GM23248 (cell line): ENCODE measurements around the gene CMIP. TPM values are rescaled to one million over a fixed set of nuclear protein-coding genes. Genes with fewer than 3 reads are reported as not detected.

Source experiments
- DNase-seq: peaks from one replicate; pipeline ENCODE4 v3.0.0-alpha.2; 2015
- H2AFZ ChIP-seq: fragments of 200-600 bp; sonication (generic); 2 replicates; pipeline ENCODE4 v1.6.1; 2016; ENCODE audit warnings: antibody characterized with exemption
- H3F3A ChIP-seq: fragments of 200-600 bp; sonication (generic); 2 replicates; pipeline ENCODE4 v1.6.1; 2016; ENCODE audit warnings: mild to moderate bottlenecking, antibody characterized with exemption, mixed run types; ENCODE audit not compliant: insufficient read depth
- H3K27ac ChIP-seq: fragments of 200-600 bp; sonication (generic); 2 replicates; pipeline ENCODE4 v1.5.1; 2016; ENCODE audit warnings: mild to moderate bottlenecking
- H3K27me3 ChIP-seq: fragments of 200-600 bp; sonication (generic); replicated peaks from 2 replicates; pipeline ENCODE4 v1.6.1; 2016; ENCODE audit warnings: mild to moderate bottlenecking; ENCODE audit not compliant: insufficient read depth
- H3K36me3 ChIP-seq: fragments of 200-600 bp; sonication (generic); 2 replicates; pipeline ENCODE4 v1.6.1; 2016; ENCODE audit warnings: low read depth, mild to moderate bottlenecking
- H3K4me1 ChIP-seq: fragments of 200-600 bp; sonication (generic); 2 replicates; pipeline ENCODE4 v1.6.1; 2016; ENCODE audit warnings: mild to moderate bottlenecking; ENCODE audit not compliant: insufficient read depth
- H3K4me2 ChIP-seq: fragments of 200-600 bp; sonication (generic); one replicate; pipeline ENCODE4 v1.6.1; 2016; ENCODE audit warnings: mild to moderate bottlenecking; ENCODE audit not compliant: unreplicated experiment
- H3K4me3 ChIP-seq: fragments of 200-600 bp; sonication (generic); 2 replicates; pipeline ENCODE4 v1.5.1; 2016; ENCODE audit warnings: mild to moderate bottlenecking
- H3K79me2 ChIP-seq: fragments of 200-600 bp; sonication (generic); 2 replicates; pipeline ENCODE4 v1.6.1; 2016; ENCODE audit warnings: mild to moderate bottlenecking; ENCODE audit not compliant: insufficient read depth
- H3K9ac ChIP-seq: fragments of 200-600 bp; sonication (generic); 2 replicates; pipeline ENCODE4 v1.6.1; 2016; ENCODE audit warnings: mild to moderate bottlenecking
- H3K9me2 ChIP-seq: fragments of 200-600 bp; sonication (generic); 2 replicates; pipeline ENCODE4 v1.6.1; 2016; ENCODE audit warnings: mixed run types, mild to moderate bottlenecking, moderate library complexity; ENCODE audit not compliant: insufficient read depth
- H3K9me3 ChIP-seq: fragments of 200-600 bp; sonication (generic); one replicate; pipeline ENCODE4 v1.6.1; 2017; ENCODE audit warnings: low read depth
- H4K20me1 ChIP-seq: fragments of 200-600 bp; sonication (generic); 2 replicates; pipeline ENCODE4 v1.6.0; 2016; ENCODE audit not compliant: insufficient read depth
- EZH2 ChIP-seq: fragments of 200-600 bp; sonication (generic); IDR thresholded peaks from 2 replicates; pipeline ENCODE4 v1.6.1; 2018; ENCODE audit warnings: antibody characterized with exemption, mild to moderate bottlenecking; ENCODE audit not compliant: insufficient read depth, poor library complexity, severe bottlenecking
- EZH2phosphoT487 ChIP-seq: fragments of 200-600 bp; sonication (generic); IDR thresholded peaks from 2 replicates; pipeline ENCODE4 v1.6.1; 2018; ENCODE audit warnings: antibody characterized with exemption, moderate library complexity, mild to moderate bottlenecking, low read depth; ENCODE audit not compliant: insufficient read depth
- WGBS, 2 experiments: methylation state at CpG; one replicate each; pipeline ENCODE4 v1.1.6; 2015 to 2017; ENCODE audit warnings: low lambda C conversion rate in 2 of 2, low coverage in 1 of 2; ENCODE audit errors: missing lambda C conversion rate in 2 of 2; 5-methylcytosine and 5-hydroxymethylcytosine counted together
- in situ Hi-C: fragments of 300-500 bp; cut with MboI; formaldehyde crosslinking; loops from 2 replicates; pipeline ENCODE4 v1.15.0; 2020
- polyA plus RNA-seq: library from polyadenylated mRNA; unstranded; fragments of >200 nt; fragmentation: Nextera tagmentation; extraction: Ambion mirVana; gene quantifications from 2 replicates; pipeline ENCODE4 v1.2.1, GENCODE V29; 2016
- total RNA-seq: library from RNA; depleted of rRNA; stranded (reverse); fragments of >200 nt; shearing (Covaris generic); gene quantifications from 2 replicates; pipeline ENCODE4 v1.2.3, GENCODE V29; 2014

CMIP gene
- total and polyA plus RNA-seq, 2 experiments from 2014 or later, result 1.5 to 9.5 TPM

DNA sequence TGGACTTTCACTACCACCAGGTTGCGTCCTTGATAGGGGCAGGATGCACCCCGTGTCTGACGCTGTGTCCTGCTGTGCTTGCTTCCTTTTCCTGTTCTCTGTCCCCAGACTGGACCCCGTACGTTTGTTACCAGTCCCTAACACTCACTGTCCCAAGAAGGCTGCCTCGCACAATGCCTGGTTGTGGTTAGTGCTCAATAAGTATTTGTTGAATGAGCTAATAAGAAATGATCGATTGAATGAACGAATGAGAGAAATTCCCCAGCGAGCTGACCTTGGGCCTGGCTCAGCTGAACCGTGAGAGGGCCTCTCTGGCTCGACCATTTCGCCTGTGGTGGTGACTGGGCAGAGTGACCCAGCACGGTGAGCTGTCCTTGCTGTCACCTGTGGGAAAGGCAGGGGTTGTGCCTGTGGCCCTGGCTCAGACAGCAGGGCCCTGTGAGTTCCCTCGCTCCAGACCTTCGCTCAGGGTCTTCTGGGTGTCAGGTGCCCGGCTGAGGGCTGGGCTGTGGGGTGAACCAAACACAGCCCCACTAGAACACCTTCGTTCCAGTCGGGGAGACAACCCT, 20.9 kb downstream of the CMIP start:
- no peak overlapping the region for H3K27ac ChIP-seq
- in situ Hi-C loops, result no loop called here
- no peaks in the 10 kb centered on the region for H3K36me3 ChIP-seq
- no peaks in the 10 kb centered on the region for H3K9me2 ChIP-seq
- H3F3A ChIP-seq, result no peaks in the 10 kb centered on the region
- H3K27me3 ChIP-seq, result no peaks in the 10 kb centered on the region
- peaks cover 8% of the 10 kb centered on the region; the same call in 1 of the 2 replicates for H4K20me1 ChIP-seq
- peaks cover 100% of the 10 kb centered on the region for H3K79me2 ChIP-seq
- H3K4me2 ChIP-seq, result no peak overlapping the region
- DNase-seq, result no peak
- H2AFZ ChIP-seq, result no peak overlapping the region
- no peak overlapping the region for H3K9ac ChIP-seq
- H3K4me3 ChIP-seq, result no peak overlapping the region
- H3K9me3 ChIP-seq, result no peaks in the 10 kb centered on the region
- WGBS, 2 experiments, result 90% methylated on average over 18 of the region's 18 CpGs
- TF ChIP-seq EZH2phosphoT487 (no peak), EZH2 (no peak)
- peaks cover 9% of the 10 kb centered on the region; the same call in 1 of the 2 replicates for H3K4me1 ChIP-seq

DNA sequence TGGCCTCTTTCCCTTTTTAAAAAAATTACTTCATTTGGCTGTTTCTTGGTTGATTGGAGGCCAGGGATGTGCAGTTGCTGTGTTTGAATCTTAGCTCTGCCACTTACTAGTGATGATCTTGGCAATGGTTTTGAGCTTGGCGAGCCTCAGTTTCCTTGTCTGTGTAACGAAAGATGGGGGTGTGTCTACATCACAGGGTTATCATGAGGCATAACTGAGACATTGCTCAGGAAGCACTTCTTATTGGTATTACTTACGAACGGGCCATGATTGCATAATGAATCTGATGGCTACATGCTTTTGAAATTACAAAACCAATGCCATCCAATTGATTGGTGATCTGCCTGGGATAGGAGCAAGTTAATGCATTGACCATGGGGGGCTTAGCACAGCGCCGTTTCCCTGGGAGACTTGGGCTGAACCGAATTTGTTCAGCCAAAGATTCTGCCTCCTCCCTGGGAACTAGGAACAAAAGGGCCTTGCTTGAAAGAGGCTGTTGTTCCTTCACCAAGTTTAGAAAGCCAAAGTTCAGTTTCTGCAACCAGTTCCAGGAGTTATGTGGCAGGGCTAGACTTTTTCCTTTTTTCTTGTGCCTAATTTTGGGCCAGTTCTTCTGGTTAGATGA, 21.9 kb downstream of the CMIP start:
- Histone ChIP-seq H4K20me1 (peaks cover 13% of the 10 kb centered on the region), H3F3A (peaks cover 6% of the 10 kb centered on the region; the same call in 1 of the 2 replicates), H2AFZ (no peak overlapping the region), H3K27ac (peak overlapping the region; percentile 57; the same call in 1 of the 2 replicates), H3K36me3 (no peaks in the 10 kb centered on the region), H3K4me1 (peaks cover 9% of the 10 kb centered on the region; the same call in 1 of the 2 replicates), H3K27me3 (no peaks in the 10 kb centered on the region), H3K9me3 (no peaks in the 10 kb centered on the region), H3K79me2 (peaks cover 99% of the 10 kb centered on the region), H3K9me2 (no peaks in the 10 kb centered on the region), H3K9ac (peak overlapping the region; percentile 41), H3K4me2 (no peak overlapping the region), H3K4me3 (no peak overlapping the region)
- peak; percentile 68 for DNase-seq
- in situ Hi-C loops, result no loop called here
- 26 to 29% methylated on average over 7 of the region's 7 CpGs for WGBS, 2 experiments
- no peak for TF ChIP-seq EZH2phosphoT487
- TF ChIP-seq EZH2, result no peak

DNA sequence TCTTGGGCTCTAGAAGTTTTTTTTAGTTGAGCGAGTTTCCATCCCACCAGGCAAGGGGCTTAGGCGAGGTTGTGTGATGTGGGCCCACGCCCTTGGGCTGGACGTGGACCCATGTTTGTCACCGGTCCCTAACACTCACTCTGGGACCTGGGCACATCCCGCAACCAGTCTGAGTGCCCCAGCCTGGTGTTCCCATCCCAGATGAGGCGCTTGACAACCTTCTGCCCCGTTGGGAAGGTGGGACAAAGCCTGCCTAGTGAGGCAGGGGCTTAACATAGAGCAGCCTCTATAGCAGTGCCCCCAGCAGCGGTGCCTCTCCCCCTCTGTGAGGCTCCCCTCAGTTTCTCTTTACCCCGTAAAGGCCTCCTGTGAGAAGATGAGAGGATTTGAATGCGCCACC, 22.5 kb downstream of the CMIP start:
- H4K20me1 ChIP-seq, result peaks cover 12% of the 10 kb centered on the region

DNA sequence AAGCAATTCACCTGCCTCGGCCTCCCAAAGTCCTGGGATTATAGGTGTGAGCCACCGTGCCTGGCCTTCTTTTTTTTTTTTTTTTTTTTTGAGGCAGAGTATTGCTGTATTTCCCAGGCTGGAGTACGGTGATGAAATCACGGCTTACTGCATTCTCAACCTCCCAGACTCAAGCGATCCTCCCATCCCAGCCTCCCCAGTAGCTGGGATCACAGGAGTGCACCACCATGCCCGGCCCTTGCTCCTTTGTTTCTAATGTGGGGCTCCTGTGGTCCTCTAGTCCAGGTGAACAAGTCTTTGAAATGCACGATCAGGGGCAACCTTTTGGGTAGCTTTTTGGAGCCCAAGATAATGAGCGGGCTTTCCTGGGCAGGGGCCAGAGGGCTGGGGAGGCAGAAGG, 23.2 kb downstream of the CMIP start:
- Histone ChIP-seq H3K9me3 (no peaks in the 10 kb centered on the region), H3K4me3 (no peak overlapping the region), H3K9me2 (no peaks in the 10 kb centered on the region), H2AFZ (no peak overlapping the region), H3K27ac (no peak overlapping the region), H3K9ac (no peak overlapping the region), H4K20me1 (peaks cover 12% of the 10 kb centered on the region), H3F3A (peaks cover 7% of the 10 kb centered on the region; the same call in 1 of the 2 replicates), H3K79me2 (peaks cover 99% of the 10 kb centered on the region), H3K4me1 (peaks cover 9% of the 10 kb centered on the region; the same call in 1 of the 2 replicates), H3K4me2 (no peak overlapping the region), H3K27me3 (no peaks in the 10 kb centered on the region), H3K36me3 (no peaks in the 10 kb centered on the region)
- DNase-seq, result no peak
- WGBS, 2 experiments, result 91 to 92% methylated on average over 8 of the region's 8 CpGs
- no peak for TF ChIP-seq EZH2
- TF ChIP-seq EZH2phosphoT487, result no peak
- in situ Hi-C loops, result no loop called here

More for the DNA sequence above, 22.5 kb downstream of the CMIP start:
- Histone ChIP-seq H3K9me3 (no peaks in the 10 kb centered on the region), H2AFZ (no peak overlapping the region), H3K36me3 (no peaks in the 10 kb centered on the region), H3K4me2 (no peak overlapping the region), H3K9me2 (no peaks in the 10 kb centered on the region), H3K4me1 (peaks cover 9% of the 10 kb centered on the region; the same call in 1 of the 2 replicates), H3K27ac (peak overlapping the region; percentile 57; the same call in 1 of the 2 replicates), H3K79me2 (peaks cover 99% of the 10 kb centered on the region), H3K27me3 (no peaks in the 10 kb centered on the region), H3F3A (peaks cover 7% of the 10 kb centered on the region; the same call in 1 of the 2 replicates), H3K4me3 (no peak overlapping the region), H3K9ac (peak overlapping the region; percentile 41)
- in situ Hi-C loops, result no loop called here
- TF ChIP-seq EZH2, result no peak
- TF ChIP-seq EZH2phosphoT487, result no peak
- no peak for DNase-seq
- WGBS, 2 experiments, result 85 to 89% methylated on average over 11 of the region's 11 CpGs
